Hepatic stellate cell (primary cell): Measurements from ENCODE around the gene GOLT1B.
"Not testable (repeated sequence)": the region's sequence is repeated elsewhere in the genome, so short reads cannot be mapped to it uniquely, and the experiment has no call there.

Experiments used
- DNase-seq: peaks from one replicate; pipeline ENCODE4 v3.0.0; 2011; ENCODE audit warnings: low spot score

The GOLT1B gene

GRCh38 chr12:21501258-21502163 lies at the start of gene GOLT1B, which contains the start of gene RECQL:
Gene GOLT1B, plus strand, starts transcription at chr12:21501789. Its CDS starts 135 bp downstream, at chr12:21501924.
Gene RECQL, minus strand, starts transcription at chr12:21501635. Its CDS starts 2,065 bp downstream, at chr12:21499570.
- DNase-seq: peak; percentile 93

DNA sequence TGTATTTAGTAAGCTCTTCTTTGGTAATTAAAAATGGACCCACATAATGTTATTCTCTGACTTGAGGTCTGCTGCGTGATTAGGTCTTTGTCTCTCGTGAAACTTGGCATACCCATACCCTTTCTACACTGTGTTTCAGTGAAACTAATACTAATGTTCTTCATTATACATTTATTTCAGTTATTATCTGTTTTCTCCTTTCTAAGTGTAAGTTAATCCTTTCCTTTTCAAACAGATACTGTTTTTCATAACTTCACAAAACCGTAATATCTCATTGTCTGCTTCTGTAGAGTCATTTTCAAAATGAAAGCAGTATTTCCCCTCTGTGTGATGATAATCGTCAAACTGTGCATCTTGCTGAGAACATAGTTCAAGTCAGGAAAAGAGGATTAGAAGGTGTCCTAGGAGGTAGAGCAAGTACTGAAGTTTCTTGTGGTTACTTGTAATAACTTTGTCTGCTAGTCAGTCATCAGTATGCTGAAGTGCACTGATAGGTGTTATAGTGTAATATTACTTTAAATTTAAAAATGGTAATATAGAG lies 48.2 kb upstream of the GOLT1B start:
- DNase-seq: no peak

DNA sequence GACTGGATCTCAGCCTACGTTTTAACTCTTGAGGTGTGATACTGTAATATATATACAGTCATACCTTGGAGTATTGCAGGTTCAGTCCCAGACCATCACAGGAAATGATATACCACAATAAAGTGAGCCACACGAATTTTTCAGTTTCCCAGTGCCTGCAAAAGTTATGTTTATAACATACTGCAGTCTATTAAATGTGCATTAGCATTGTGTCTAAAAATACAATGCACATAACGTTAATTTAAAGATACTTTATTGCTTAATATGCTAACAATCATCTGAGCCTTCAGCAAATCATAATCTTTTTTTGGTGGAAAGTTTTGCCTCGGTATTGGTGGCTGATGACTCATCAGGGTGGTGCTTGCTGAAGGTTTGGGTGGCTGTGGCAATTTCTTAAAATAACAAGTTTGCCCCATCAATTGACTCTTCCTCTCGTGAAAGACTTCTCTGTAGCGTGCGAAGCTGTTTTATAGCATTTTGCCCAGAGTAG lies 45.3 kb upstream of the GOLT1B start:
- DNase-seq: no peak

GRCh38 chr12:21459474-21459873 lies 42.1 kb upstream of the GOLT1B start:
- DNase-seq: no peak

- not testable (repeated sequence) for DNase-seq
These were observed 34.3 kb upstream of the GOLT1B start for GRCh38 chr12:21467334-21467733.

DNA sequence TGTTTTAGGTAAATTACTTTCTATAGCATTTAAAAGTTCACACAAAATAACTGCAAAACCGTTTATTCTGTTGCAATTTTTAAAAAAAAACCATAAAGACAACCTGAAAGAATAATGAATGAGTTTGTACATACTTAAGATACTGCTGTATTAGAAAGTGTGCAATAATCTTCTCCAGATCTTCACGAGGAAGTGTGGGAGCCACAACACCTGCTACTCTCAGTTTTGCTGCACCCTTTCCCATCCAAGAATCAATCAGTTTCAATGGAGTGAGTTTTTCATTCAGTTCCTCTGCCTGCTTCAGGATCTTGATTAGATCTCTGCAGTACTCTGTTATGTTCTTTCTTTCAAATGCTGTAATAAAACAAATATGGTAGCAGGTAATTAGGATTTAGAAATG lies 30.3 kb upstream of the GOLT1B start:
- DNase-seq: no peak

DNA sequence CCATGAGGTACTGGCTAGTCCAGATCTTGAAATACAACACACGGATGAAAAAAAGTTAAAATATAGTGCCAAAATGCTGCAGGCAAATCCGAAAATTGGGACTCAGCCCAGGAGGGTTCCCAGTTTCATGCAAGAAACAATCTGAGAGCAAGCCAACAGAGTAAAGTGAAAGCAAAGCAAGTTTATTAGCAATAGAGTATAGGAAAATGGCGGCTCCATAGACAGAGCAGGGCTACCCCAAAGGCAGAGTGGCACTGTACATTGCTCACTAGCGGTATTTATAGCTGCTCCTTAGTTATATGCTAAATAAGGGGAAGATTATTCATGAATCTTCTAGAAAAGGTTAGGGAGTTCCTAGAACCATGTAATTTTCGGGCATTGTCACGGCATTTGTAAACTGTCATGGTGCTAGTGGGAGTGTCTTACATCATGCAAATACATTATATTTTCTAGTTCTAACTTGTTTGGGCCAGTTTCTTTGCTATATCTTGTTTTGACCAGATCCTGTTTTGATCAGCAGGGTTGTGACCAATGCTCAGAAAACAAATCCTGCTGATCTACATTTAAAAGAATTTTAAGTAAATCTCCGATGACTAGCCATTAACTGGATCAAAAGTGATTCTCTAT lies 29.3 kb upstream of the GOLT1B start:
- no peak for DNase-seq

DNA sequence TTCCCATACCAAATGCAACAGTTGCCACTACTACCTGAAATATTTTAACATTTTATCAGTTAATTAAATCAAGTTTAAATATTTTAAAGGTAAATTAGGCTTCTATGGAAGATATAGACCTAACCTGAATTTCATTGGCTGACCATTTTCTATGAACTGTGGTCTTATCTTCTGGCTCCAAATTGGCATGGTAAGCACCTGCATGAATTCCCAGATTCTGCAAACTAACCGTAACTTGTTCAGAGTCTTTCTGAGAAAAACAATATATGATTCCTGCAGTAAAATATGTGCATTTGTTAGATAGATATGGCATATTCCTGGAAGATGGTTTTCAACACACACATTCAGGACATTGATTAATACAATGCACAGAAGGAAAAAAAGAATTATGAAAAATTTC lies 26.0 kb upstream of the GOLT1B start:
- no peak for DNase-seq

GRCh38 chr12:21476949-21477348 lies 24.6 kb upstream of the GOLT1B start:
- peak; percentile 30 for DNase-seq

DNA sequence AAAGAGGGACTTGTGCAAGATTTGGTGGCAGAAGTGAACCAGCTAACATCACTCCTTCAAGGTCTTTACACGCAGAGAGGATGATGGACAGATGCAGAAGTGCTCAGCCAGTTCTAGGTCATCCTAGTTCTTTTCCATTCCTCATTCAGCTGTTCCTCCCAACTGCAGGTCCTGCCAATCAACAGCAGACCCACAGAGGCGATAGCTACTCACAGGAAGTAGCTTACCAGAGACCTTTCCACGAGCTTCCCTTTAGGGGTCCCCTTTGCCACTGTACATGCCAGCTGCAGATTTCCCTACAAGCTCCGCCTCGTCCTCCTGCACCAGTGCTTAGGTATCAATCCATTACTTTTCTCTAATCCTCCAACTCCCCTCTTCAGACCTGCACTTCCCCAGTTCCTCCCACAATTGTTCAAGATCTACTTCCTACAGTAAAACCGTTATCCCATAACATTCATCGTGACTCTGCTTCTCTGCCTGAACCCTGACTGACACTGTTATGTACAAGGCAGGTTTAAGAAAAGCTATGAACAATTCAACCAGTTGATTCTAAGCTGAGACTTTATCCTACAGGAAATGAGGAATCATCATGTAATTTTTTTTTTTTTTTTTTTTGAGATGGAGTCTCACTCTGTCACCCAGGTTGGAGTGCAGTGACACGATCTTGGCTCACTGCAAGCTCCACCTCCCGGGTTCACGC lies 22.7 kb upstream of the GOLT1B start:
- no peak for DNase-seq

DNA sequence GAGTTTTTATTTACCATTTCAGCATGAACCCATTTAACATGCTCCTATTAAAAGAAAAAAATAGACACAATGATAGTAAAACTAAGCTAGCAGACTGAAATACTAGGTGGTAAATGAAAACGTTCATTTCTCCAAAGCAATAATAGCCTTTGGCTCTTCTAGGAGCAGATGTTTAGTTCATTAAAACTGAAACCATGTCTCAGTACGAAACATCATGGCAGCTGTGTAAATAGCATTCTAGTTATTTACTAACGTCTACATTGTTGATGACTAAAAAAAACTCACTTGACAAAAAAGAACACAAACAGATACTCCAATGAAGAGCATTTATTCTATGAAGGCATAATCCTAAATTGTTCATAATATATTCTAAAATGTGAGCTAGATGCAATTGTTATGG lies 18.1 kb upstream of the GOLT1B start:
- DNase-seq: no peak

- DNase-seq: no peak
These were observed 15.6 kb upstream of the GOLT1B start for GRCh38 chr12:21485998-21486397.

GRCh38 chr12:21499765-21500164 lies 1.8 kb upstream of the GOLT1B start:
- DNase-seq: no peak

DNA sequence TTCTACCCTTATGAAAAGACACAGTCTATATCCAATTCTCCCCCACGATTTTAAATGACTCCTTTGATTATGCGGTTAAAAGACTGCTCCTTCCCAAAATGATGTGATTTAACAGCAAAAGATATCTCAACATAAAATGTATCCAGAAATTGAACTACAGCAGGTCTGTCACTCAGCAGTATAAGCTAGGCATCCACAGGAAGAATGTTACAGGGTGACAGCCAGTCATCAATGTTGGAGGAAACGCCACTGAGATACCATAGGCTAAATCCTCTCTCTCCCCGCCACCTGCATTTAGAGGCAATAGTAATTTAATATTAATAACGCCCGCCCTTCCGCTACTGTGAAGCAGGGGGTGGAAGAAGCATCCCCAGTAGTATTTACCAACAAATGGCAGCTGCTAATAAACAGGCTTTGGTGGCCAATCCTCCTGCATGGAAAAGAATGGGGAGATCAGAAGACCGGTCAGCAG lies 767 bp upstream of the GOLT1B start:
- DNase-seq: peak; percentile 2

- DNase-seq: peak; percentile 29
These were observed 541 bp downstream of the GOLT1B start for GRCh38 chr12:21502164-21502496.

DNA sequence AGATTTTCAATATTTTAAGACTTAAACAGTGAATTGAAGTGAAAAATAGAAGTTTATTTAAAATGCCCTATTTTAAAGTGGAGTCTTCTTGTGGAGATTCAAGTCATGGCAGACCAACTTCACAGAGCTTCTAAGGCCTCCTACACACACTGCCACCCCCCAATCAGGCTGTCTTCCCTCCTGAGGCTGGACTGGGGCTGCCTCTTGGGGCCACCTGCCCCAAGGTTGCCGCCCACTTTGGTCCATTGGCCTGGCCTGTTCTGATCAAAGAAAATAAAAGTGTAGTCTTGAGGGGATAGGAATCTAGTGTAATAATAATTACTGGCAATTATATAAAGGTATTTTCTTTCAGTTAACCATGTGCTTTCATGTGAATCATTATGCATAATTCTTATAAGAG lies 1.3 kb downstream of the GOLT1B start:
- DNase-seq: no peak

- no peak for DNase-seq
These were observed 4.3 kb downstream of the GOLT1B start for GRCh38 chr12:21505888-21506287.

- DNase-seq: no peak
These were observed 6.3 kb downstream of the GOLT1B start for GRCh38 chr12:21507849-21508248.

- no peak for DNase-seq
These were observed 8.2 kb downstream of the GOLT1B start for GRCh38 chr12:21509768-21510167.

GRCh38 chr12:21516281-21516680 lies 14.7 kb downstream of the GOLT1B start:
- DNase-seq: no peak

- DNase-seq: no peak
These were observed 16.9 kb downstream of the GOLT1B start for GRCh38 chr12:21518451-21518850.

DNA sequence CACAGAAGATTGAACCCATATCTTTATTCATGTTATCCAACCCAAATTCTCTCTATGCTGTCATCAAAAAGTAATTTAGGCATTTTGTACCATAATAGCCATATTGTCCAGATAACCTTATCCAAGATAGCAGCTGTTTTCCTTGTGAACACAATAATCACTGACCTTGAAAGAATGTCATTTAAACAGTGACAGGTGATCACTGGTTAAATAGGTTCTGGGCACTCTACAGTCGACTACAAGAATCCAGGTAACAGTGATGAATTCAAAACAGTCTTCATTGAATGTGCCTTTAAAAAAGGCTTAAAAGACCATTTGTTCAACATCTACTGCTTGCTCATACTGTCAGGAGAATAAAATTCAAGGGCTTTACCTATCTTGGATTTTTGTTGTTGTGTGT lies 20.0 kb downstream of the GOLT1B start:
- DNase-seq: no peak
